Measurements from ENCODE around the gene GNL2.

DNA sequence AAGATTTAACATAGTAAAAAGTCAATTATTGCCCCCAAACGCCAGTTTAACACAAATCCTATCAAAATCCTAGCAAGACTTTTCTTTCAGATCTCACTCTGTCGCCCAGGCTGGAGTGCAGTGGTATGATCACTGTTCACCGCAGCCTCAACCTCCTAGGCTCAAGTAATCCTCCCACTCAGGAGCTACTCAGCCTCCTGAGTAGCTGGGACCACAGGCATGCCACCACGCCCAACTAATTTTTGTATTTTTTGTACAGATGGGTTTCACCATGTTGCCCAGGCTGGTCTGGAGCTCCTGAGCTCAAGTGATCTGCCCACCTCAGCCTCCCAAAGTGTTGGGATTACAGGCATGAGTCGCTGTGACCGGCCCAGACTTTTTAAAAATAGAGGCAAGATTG, 46.4 kb downstream of the GNL2 start:
- TF ChIP-seq YY1 (IDR thresholded peaks at IDR 0.05; ENCODE audit: insufficient read depth, insufficient read length), result no peak
- TF ChIP-seq SUZ12 (IDR thresholded peaks at IDR 0.05; ENCODE audit: extremely low read depth, insufficient read depth, insufficient read length), result no peak

All from NT2/D1 (cell line).